GM12878 (cell line): ENCODE measurements around the gene CLPX.

Experiments used
- POLR2AphosphoS5 ChIP-seq: IDR thresholded peaks from 2 replicates; pipeline ENCODE4 v1.6.1; 2011; ENCODE audit warnings: mild to moderate bottlenecking, low read length, inconsistent platforms
- RCOR1 ChIP-seq: conservative IDR thresholded peaks from 2 replicates; pipeline ENCODE4 v1.6.1; 2012; ENCODE audit warnings: low read depth, low read length, improper control_type of control experiment
- SP1 ChIP-seq: IDR thresholded peaks from one replicate; pipeline ENCODE4 v1.6.1; 2011; ENCODE audit warnings: low read depth, low read length
- TF ChIP-seq, protein P1 (sequence below), 3 experiments: IDR thresholded peaks in 2 of 3; conservative IDR thresholded peaks in 1 of 3; 2 replicates each; pipeline ENCODE4 v1.5.1; 2011; ENCODE audit warnings: low read depth in 3 of 3, low read length in 3 of 3, mild to moderate bottlenecking in 3 of 3, control low read depth in 2 of 3, moderate library complexity in 2 of 3, inconsistent platforms in 1 of 3, mixed read lengths in 1 of 3; ENCODE audit not compliant: control insufficient read depth in 2 of 3, insufficient read depth in 1 of 3; ENCODE audit errors: extremely low read depth in 1 of 3

DNA sequence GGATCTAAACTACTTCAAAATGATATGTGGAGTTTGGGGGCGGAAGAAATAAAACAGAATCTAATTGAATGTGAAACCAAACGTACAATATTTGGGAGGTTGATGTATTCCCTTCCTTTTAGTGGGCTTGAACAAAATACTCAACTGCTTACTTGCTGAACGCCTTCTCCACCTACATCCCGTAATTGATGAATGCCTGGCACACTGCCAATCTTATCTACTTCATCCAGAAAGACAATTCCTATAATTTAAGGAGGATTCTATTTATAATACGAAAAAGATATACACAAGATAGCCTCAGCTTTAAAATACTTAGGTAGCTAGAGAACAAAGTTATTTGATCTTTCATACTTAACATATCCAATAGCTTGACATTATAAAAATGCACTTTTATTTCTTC, 28.4 kb downstream of the CLPX start:
- no peak for TF ChIP-seq SP1
- TF ChIP-seq, protein P1, sequence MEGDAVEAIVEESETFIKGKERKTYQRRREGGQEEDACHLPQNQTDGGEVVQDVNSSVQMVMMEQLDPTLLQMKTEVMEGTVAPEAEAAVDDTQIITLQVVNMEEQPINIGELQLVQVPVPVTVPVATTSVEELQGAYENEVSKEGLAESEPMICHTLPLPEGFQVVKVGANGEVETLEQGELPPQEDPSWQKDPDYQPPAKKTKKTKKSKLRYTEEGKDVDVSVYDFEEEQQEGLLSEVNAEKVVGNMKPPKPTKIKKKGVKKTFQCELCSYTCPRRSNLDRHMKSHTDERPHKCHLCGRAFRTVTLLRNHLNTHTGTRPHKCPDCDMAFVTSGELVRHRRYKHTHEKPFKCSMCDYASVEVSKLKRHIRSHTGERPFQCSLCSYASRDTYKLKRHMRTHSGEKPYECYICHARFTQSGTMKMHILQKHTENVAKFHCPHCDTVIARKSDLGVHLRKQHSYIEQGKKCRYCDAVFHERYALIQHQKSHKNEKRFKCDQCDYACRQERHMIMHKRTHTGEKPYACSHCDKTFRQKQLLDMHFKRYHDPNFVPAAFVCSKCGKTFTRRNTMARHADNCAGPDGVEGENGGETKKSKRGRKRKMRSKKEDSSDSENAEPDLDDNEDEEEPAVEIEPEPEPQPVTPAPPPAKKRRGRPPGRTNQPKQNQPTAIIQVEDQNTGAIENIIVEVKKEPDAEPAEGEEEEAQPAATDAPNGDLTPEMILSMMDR (IDR thresholded peaks at IDR 0.05 in 2 of 3, conservative IDR thresholded peaks at IDR 0.05 in 1 of 3; ENCODE audit: control insufficient read depth in 2 of 3, extremely low read depth in 1 of 3, insufficient read depth in 1 of 3, low read depth in 3 of 3, low read length in 3 of 3), result no peak
- no peak for TF ChIP-seq POLR2AphosphoS5
- TF ChIP-seq RCOR1, result no peak
